Brain pericyte (primary cell): ENCODE measurements around the gene COMMD10.

Experiments used
- DNase-seq: peaks from one replicate; pipeline ENCODE4 v3.0.0-alpha.2; 2012; ENCODE audit warnings: low read depth, low spot score

Gene COMMD10

GRCh38 chr5:116216246-116216645 lies 131.4 kb downstream of the COMMD10 start:
- no peak for DNase-seq

GRCh38 chr5:116225281-116225922 lies 140.6 kb downstream of the COMMD10 start:
- no peak for DNase-seq

- DNase-seq, result no peak
Observed at GRCh38 chr5:116229131-116229689, 144.4 kb downstream of the COMMD10 start.

- DNase-seq, result no peak
Observed at GRCh38 chr5:116231288-116231687, 146.5 kb downstream of the COMMD10 start.

- no peak for DNase-seq
Observed at GRCh38 chr5:116234681-116235080, 149.9 kb downstream of the COMMD10 start.

- no peak for DNase-seq
Observed at GRCh38 chr5:116237917-116238500, 153.2 kb downstream of the COMMD10 start.

- DNase-seq, result no peak
Observed at GRCh38 chr5:116242343-116242742, 157.5 kb downstream of the COMMD10 start.

GRCh38 chr5:116248432-116248831 lies 163.6 kb downstream of the COMMD10 start:
- DNase-seq, result no peak

- DNase-seq, result no peak
Observed at GRCh38 chr5:116249648-116250047, 164.8 kb downstream of the COMMD10 start.

- no peak for DNase-seq
Observed at GRCh38 chr5:116256717-116257116, 171.9 kb downstream of the COMMD10 start.

GRCh38 chr5:116265471-116265870 lies 180.6 kb downstream of the COMMD10 start:
- DNase-seq, result no peak

- no peak for DNase-seq
Observed at GRCh38 chr5:116271446-116272025, 186.7 kb downstream of the COMMD10 start.

GRCh38 chr5:116272281-116272941 lies 187.6 kb downstream of the COMMD10 start:
- no peak for DNase-seq

GRCh38 chr5:116273448-116274242 lies 188.8 kb downstream of the COMMD10 start:
- no peak for DNase-seq

- no peak for DNase-seq
Observed at GRCh38 chr5:116274251-116274650, 189.4 kb downstream of the COMMD10 start.

- no peak for DNase-seq
Observed at GRCh38 chr5:116275282-116275681, 190.5 kb downstream of the COMMD10 start.

GRCh38 chr5:116276952-116277351 lies 192.1 kb downstream of the COMMD10 start:
- no peak for DNase-seq

- DNase-seq, result no peak
Observed at GRCh38 chr5:116280149-116280803, 195.5 kb downstream of the COMMD10 start.

- DNase-seq, result no peak
Observed at GRCh38 chr5:116281309-116281708, 196.5 kb downstream of the COMMD10 start.

- DNase-seq, result no peak
Observed at GRCh38 chr5:116288524-116288923, 203.7 kb downstream of the COMMD10 start.

GRCh38 chr5:116289276-116289675 lies 204.5 kb downstream of the COMMD10 start:
- DNase-seq, result no peak
